HCT116 (cell line): ENCODE data around the gene OVOL2. TPM values are rescaled to one million over a fixed set of nuclear protein-coding genes. Genes with fewer than 3 reads are reported as not detected.

Experiments
- ATAC-seq: fragments of 200-7000 bp; cut with Tn5 transposase; 2 replicates; pipeline ENCODE4 v1.9.1; 2020; ENCODE audit warnings: mild to moderate bottlenecking, moderate library complexity
- BruUV-seq: library from RNA; stranded (reverse); fragments of 400-500 nt; replicated peaks from 2 replicates; lab custom pipeline; 2021; lab: Mats Ljungman, UMichigan
- CTCF ChIA-PET: fragments of 300-600 bp; sonication (Branson Sonifier 250); formaldehyde crosslinking; loops from one replicate; lab custom pipeline; 2021; ENCODE audit warnings: antibody characterized with exemption; lab: Charles Lee
- POLR2A ChIA-PET: fragments of 300-600, 350-600 bp; sonication (Branson Sonifier 250); formaldehyde crosslinking; loops from one replicate; lab custom pipeline; 2021; ENCODE audit warnings: antibody characterized with exemption; lab: Charles Lee
- RAD21 ChIA-PET, 2 experiments: fragments of 300-600 bp; sonication (Branson Sonifier 250); formaldehyde crosslinking; loops; one replicate each; lab custom pipeline; 2023; ENCODE audit warnings: low total read pairs in 2 of 2; ENCODE audit not compliant: uncharacterized antibody in 2 of 2, unreplicated experiment in 2 of 2, low non-redundant PET in 1 of 2; lab: Charles Lee
- DNase-seq: peaks from one replicate; pipeline ENCODE4 v3.0.0-alpha.2; 2010; ENCODE audit warnings: low read depth, low spot score
- H2AFZ ChIP-seq: fragments of 200-600 bp; shearing (Covaris generic), sonication (generic); 2 replicates; pipeline ENCODE4 v1.6.1; 2017; ENCODE audit warnings: low read depth, mixed run types, mixed read lengths, antibody characterized with exemption, low read length; ENCODE audit not compliant: poor library complexity, severe bottlenecking
- H3K27ac ChIP-seq: 2 replicates; pipeline ENCODE4 v1.5.1; 2012; ENCODE audit warnings: low read depth, low read length
- H3K27me3 ChIP-seq: fragments of 200-600 bp; sonication (generic); 2 replicates; pipeline ENCODE4 v1.6.1; 2016; ENCODE audit warnings: mixed run types, low read length, mixed read lengths; ENCODE audit not compliant: insufficient read depth
- H3K36me3 ChIP-seq, 2 experiments: fragments of 200-500 bp in 1 of 2; fragments of 200-600 bp in 1 of 2; sonication (Bioruptor generic) in 1 of 2; sonication (generic) in 1 of 2; 2 replicates each; pipeline versions ENCODE4 v1.5.1 to v1.6.1; 2014 to 2016; ENCODE audit warnings: low read length in 2 of 2, inconsistent platforms in 1 of 2, mixed read lengths in 1 of 2, mixed run types in 1 of 2; ENCODE audit not compliant: insufficient read depth in 2 of 2, control insufficient read depth in 1 of 2
- H3K4me1 ChIP-seq, 2 experiments: fragments of 200-600 bp in 1 of 2; sonication (generic) in 1 of 2; 2 replicates each; pipeline versions ENCODE4 v1.5.1 to v1.6.1; 2012 to 2017; ENCODE audit warnings: low read length in 2 of 2, inconsistent platforms in 1 of 2, mild to moderate bottlenecking in 1 of 2, mixed read lengths in 1 of 2, mixed run types in 1 of 2, moderate library complexity in 1 of 2; ENCODE audit not compliant: insufficient read depth in 2 of 2, control insufficient read depth in 1 of 2
- H3K4me2 ChIP-seq: fragments of 200-600 bp; sonication (generic); 2 replicates; pipeline ENCODE4 v1.6.1; 2017; ENCODE audit warnings: mixed run types, low read length, mixed read lengths
- H3K4me3 ChIP-seq, 2 experiments: fragments of 200-600 bp in 1 of 2; sonication (generic) in 1 of 2; replicated peaks in 1 of 2; 2 replicates each; pipeline ENCODE4 v1.5.1; 2011 to 2016; ENCODE audit warnings: low read length in 2 of 2, control low read depth in 1 of 2, low read depth in 1 of 2, mild to moderate bottlenecking in 1 of 2, mixed read lengths in 1 of 2, mixed run types in 1 of 2
- H3K79me2 ChIP-seq: fragments of 200-600 bp; sonication (generic); 2 replicates; pipeline ENCODE4 v1.6.1; 2017; ENCODE audit warnings: mild to moderate bottlenecking, mixed run types, low read length, moderate library complexity, mixed read lengths; ENCODE audit not compliant: insufficient read depth
- H3K9ac ChIP-seq: fragments of 200-600 bp; sonication (generic); 2 replicates; pipeline ENCODE4 v1.6.1; 2016; ENCODE audit warnings: low read length, mixed read lengths
- H3K9me2 ChIP-seq: fragments of 200-600 bp; sonication (generic), shearing (Covaris generic); 2 replicates; pipeline ENCODE4 v1.6.1; 2017; ENCODE audit warnings: mixed run types, mild to moderate bottlenecking, moderate library complexity; ENCODE audit not compliant: insufficient read depth
- H3K9me3 ChIP-seq, 2 experiments: fragments of 200-500 bp in 1 of 2; fragments of 200-600 bp in 1 of 2; sonication (Bioruptor generic) in 1 of 2; sonication (generic) in 1 of 2; 2 replicates each; pipeline ENCODE4 v1.6.1; 2014 to 2017; ENCODE audit warnings: low read length in 2 of 2, mixed read lengths in 2 of 2, inconsistent platforms in 1 of 2, low read depth in 1 of 2, mild to moderate bottlenecking in 1 of 2, mixed run types in 1 of 2, moderate library complexity in 1 of 2; ENCODE audit not compliant: control insufficient read depth in 1 of 2, insufficient read depth in 1 of 2
- H4K20me1 ChIP-seq: fragments of 200-600 bp; sonication (generic), shearing (Covaris generic); 2 replicates; pipeline ENCODE4 v1.6.1; 2017; ENCODE audit warnings: mixed run types, mild to moderate bottlenecking, moderate library complexity; ENCODE audit not compliant: insufficient read depth
- ATF3 ChIP-seq: IDR thresholded peaks from 2 replicates; pipeline ENCODE4 v1.6.1; 2012
- CBX3 ChIP-seq: IDR thresholded peaks from 2 replicates; pipeline ENCODE4 v1.6.1; 2012; ENCODE audit warnings: low read depth
- CTCF ChIP-seq, 3 experiments: fragments of 200-600 bp in 1 of 3; sonication (generic) in 1 of 3; IDR thresholded peaks in 2 of 3; conservative IDR thresholded peaks in 1 of 3; 2 replicates each; pipeline ENCODE4 v1.5.1; 2012 to 2017; ENCODE audit warnings: low read depth in 2 of 3, low read length in 2 of 3, antibody characterized with exemption in 1 of 3, borderline replicate concordance in 1 of 3, control low read depth in 1 of 3, mild to moderate bottlenecking in 1 of 3, mixed read lengths in 1 of 3, mixed run types in 1 of 3, moderate library complexity in 1 of 3; ENCODE audit not compliant: insufficient read depth in 1 of 3
- ELF1 ChIP-seq: IDR thresholded peaks from 2 replicates; pipeline ENCODE4 v1.6.1; 2012; ENCODE audit warnings: low read depth, borderline replicate concordance
- JUND ChIP-seq: IDR thresholded peaks from 2 replicates; pipeline ENCODE4 v1.6.1; 2012
- MAX ChIP-seq: IDR thresholded peaks from 2 replicates; pipeline ENCODE4 v1.6.1; 2012
- RAD21 ChIP-seq: IDR thresholded peaks from 2 replicates; pipeline ENCODE4 v1.6.1; 2012; ENCODE audit warnings: low read depth, mild to moderate bottlenecking
- SRF ChIP-seq: IDR thresholded peaks from 2 replicates; pipeline ENCODE4 v1.6.1; 2012; ENCODE audit warnings: low read depth
- TCF7L2 ChIP-seq: IDR thresholded peaks from 2 replicates; pipeline ENCODE4 v1.7.0; 2011; ENCODE audit warnings: borderline replicate concordance, inconsistent platforms; ENCODE audit not compliant: insufficient read depth, insufficient read length; ENCODE audit errors: extremely low read depth
- ZBTB33 ChIP-seq: IDR thresholded peaks from 2 replicates; pipeline ENCODE4 v1.6.1; 2011; ENCODE audit warnings: mild to moderate bottlenecking, low read length, moderate library complexity; ENCODE audit not compliant: insufficient replicate concordance; ENCODE audit errors: extremely low read depth
- intact Hi-C: fragments of 100-400 bp; cut with micrococcal nuclease; formaldehyde crosslinking; loops from 2 replicates; pipeline ENCODE4 v1.10.0; 2022
- total RNA-seq: library from RNA; stranded (reverse); gene quantifications from one replicate; pipeline ENCODE4 v1.2.1, GENCODE V29; 2021; ENCODE audit not compliant: unreplicated experiment

Gene OVOL2
- total RNA-seq, 1 experiment from 2014 or later, result 0.86 TPM

GRCh38 chr20:18004384-18005031, 53.2 kb downstream of the OVOL2 start:
- H4K20me1 ChIP-seq, result no peaks in the 10 kb centered on the region
- ChIA-PET POLR2A (no interaction called here), RAD21 (no interaction called here), CTCF (no interaction called here)
- H3K9ac ChIP-seq, result no peak overlapping the region
- no peaks in the 10 kb centered on the region for H3K36me3 ChIP-seq
- TF ChIP-seq RAD21 (no peak), CTCF (IDR thresholded peaks at IDR 0.05 in 2 of 3, conservative IDR thresholded peaks at IDR 0.05 in 1 of 3; ENCODE audit: borderline replicate concordance in 1 of 3, insufficient read depth in 1 of 3, low read depth in 2 of 3, low read length in 2 of 3) (no peak), CBX3 (no peak), SRF (no peak), ATF3 (no peak), MAX (no peak), ELF1 (no peak)
- H3K27me3 ChIP-seq, result no peaks in the 10 kb centered on the region
- H3K4me1 ChIP-seq, result no peaks in the 10 kb centered on the region
- H3K27ac ChIP-seq, result no peak overlapping the region
- DNase-seq, result no peak
- intact Hi-C loops, result no loop called here
- no peak for ATAC-seq
- no peaks in the 10 kb centered on the region for H3K79me2 ChIP-seq
- no peak overlapping the region for H3K4me3 ChIP-seq
- no peak overlapping the region for H2AFZ ChIP-seq
- H3K9me3 ChIP-seq, result no peaks in the 10 kb centered on the region
- no peaks in the 10 kb centered on the region for H3K9me2 ChIP-seq
- no peak overlapping the region for H3K4me2 ChIP-seq
- no TSS peak for BruUV-seq

- Histone ChIP-seq H3K4me2 (no peak overlapping the region), H3K4me3 (no peak overlapping the region), H3K36me3 (no peaks in the 10 kb centered on the region), H3K27ac (no peak overlapping the region), H2AFZ (no peak overlapping the region), H3K9me3 (no peaks in the 10 kb centered on the region), H3K79me2 (no peaks in the 10 kb centered on the region), H3K27me3 (no peaks in the 10 kb centered on the region), H3K4me1 (no peaks in the 10 kb centered on the region), H4K20me1 (no peaks in the 10 kb centered on the region), H3K9me2 (no peaks in the 10 kb centered on the region), H3K9ac (no peak overlapping the region)
- RAD21 ChIA-PET, result no interaction called here
- ATAC-seq (no peak), DNase-seq (no peak)
- POLR2A ChIA-PET, result no interaction called here
- CTCF ChIA-PET, result no interaction called here
- no TSS peak for BruUV-seq
- intact Hi-C loops, result no loop called here
- no peak for TF ChIP-seq SRF
- TF ChIP-seq ATF3, result no peak
- no peak for TF ChIP-seq TCF7L2
- TF ChIP-seq ZBTB33, result no peak
- no peak for TF ChIP-seq MAX
- no peak for TF ChIP-seq JUND
- TF ChIP-seq ELF1, result no peak
These were observed 53.8 kb downstream of the OVOL2 start for GRCh38 chr20:18003897-18004296.
